NT2/D1 (cell line): Measurements from ENCODE around the gene SYTL2.

Source experiments
- DNase-seq: peaks from one replicate; pipeline ENCODE4 v3.0.0-alpha.2; 2011; ENCODE audit warnings: low read depth, low spot score
- H3K27me3 ChIP-seq: 2 replicates; pipeline ENCODE4 v1.6.0; 2011; ENCODE audit warnings: mild to moderate bottlenecking; ENCODE audit not compliant: insufficient read length, insufficient read depth
- H3K36me3 ChIP-seq: 2 replicates; pipeline ENCODE4 v1.6.1; 2011; ENCODE audit warnings: mild to moderate bottlenecking, low read length, mixed read lengths; ENCODE audit not compliant: insufficient read depth, insufficient read length
- H3K4me1 ChIP-seq: 2 replicates; pipeline ENCODE4 v1.5.1; 2011; ENCODE audit not compliant: insufficient read depth, insufficient read length
- H3K4me3 ChIP-seq: 2 replicates; pipeline ENCODE4 v1.5.1; 2011; ENCODE audit warnings: low read depth; ENCODE audit not compliant: insufficient read length
- H3K9ac ChIP-seq: 2 replicates; pipeline ENCODE4 v1.6.0; 2011; ENCODE audit warnings: low read depth; ENCODE audit not compliant: insufficient read length
- H3K9me3 ChIP-seq: 2 replicates; pipeline ENCODE4 v1.5.1; 2011; ENCODE audit warnings: mild to moderate bottlenecking, low read length; ENCODE audit not compliant: insufficient read depth
- SUZ12 ChIP-seq: IDR thresholded peaks from 2 replicates; pipeline ENCODE4 v1.6.1; 2011; ENCODE audit not compliant: insufficient read length, insufficient read depth; ENCODE audit errors: extremely low read depth
- YY1 ChIP-seq: IDR thresholded peaks from 2 replicates; pipeline ENCODE4 v1.6.1; 2011; ENCODE audit not compliant: insufficient read length, insufficient read depth
- ZNF274 ChIP-seq: IDR thresholded peaks from 2 replicates; pipeline ENCODE4 v1.6.1; 2011; ENCODE audit warnings: mild to moderate bottlenecking, low read depth, low read length

SYTL2 gene

GRCh38 chr11:85776951-85777602, 33.9 kb downstream of the SYTL2 start:
- Histone ChIP-seq H3K9ac (no peak overlapping the region), H3K27me3 (no peaks in the 10 kb centered on the region), H3K4me1 (peaks cover 3% of the 10 kb centered on the region), H3K36me3 (no peaks in the 10 kb centered on the region), H3K9me3 (peaks cover 6% of the 10 kb centered on the region; the same call in 1 of the 2 replicates), H3K4me3 (no peak overlapping the region)
- no peak for TF ChIP-seq YY1
- TF ChIP-seq ZNF274, result no peak
- TF ChIP-seq SUZ12, result no peak
- DNase-seq, result no peak

- Histone ChIP-seq H3K4me3 (no peak overlapping the region), H3K36me3 (no peaks in the 10 kb centered on the region), H3K4me1 (peaks cover 3% of the 10 kb centered on the region), H3K9ac (no peak overlapping the region), H3K27me3 (no peaks in the 10 kb centered on the region), H3K9me3 (no peaks in the 10 kb centered on the region)
- TF ChIP-seq ZNF274 (no peak), YY1 (no peak), SUZ12 (no peak)
- DNase-seq, result no peak
Observed at GRCh38 chr11:85774256-85775101, 36.5 kb downstream of the SYTL2 start.

GRCh38 chr11:85772695-85773094, 38.2 kb downstream of the SYTL2 start:
- Histone ChIP-seq H3K9me3 (no peaks in the 10 kb centered on the region), H3K4me3 (no peak overlapping the region), H3K36me3 (no peaks in the 10 kb centered on the region), H3K4me1 (peaks cover 3% of the 10 kb centered on the region), H3K27me3 (no peaks in the 10 kb centered on the region), H3K9ac (no peak overlapping the region)
- TF ChIP-seq ZNF274 (no peak), YY1 (no peak), SUZ12 (no peak)
- DNase-seq, result no peak

- Histone ChIP-seq H3K9ac (no peak overlapping the region), H3K36me3 (no peaks in the 10 kb centered on the region), H3K4me1 (no peaks in the 10 kb centered on the region), H3K9me3 (no peaks in the 10 kb centered on the region), H3K27me3 (no peaks in the 10 kb centered on the region), H3K4me3 (no peak overlapping the region)
- DNase-seq, result no peak
- no peak for TF ChIP-seq YY1
- TF ChIP-seq ZNF274, result no peak
- TF ChIP-seq SUZ12, result no peak
Observed at GRCh38 chr11:85771568-85771967, 39.4 kb downstream of the SYTL2 start.

GRCh38 chr11:85769771-85770170, 41.2 kb downstream of the SYTL2 start:
- H3K9me3 ChIP-seq, result no peaks in the 10 kb centered on the region
- no peak overlapping the region for H3K9ac ChIP-seq
- DNase-seq, result no peak
- no peaks in the 10 kb centered on the region for H3K4me1 ChIP-seq
- no peaks in the 10 kb centered on the region for H3K36me3 ChIP-seq
- H3K4me3 ChIP-seq, result no peak overlapping the region
- no peak for TF ChIP-seq ZNF274
- no peak for TF ChIP-seq YY1
- TF ChIP-seq SUZ12, result no peak
- H3K27me3 ChIP-seq, result no peaks in the 10 kb centered on the region

- no peak overlapping the region for H3K4me3 ChIP-seq
- DNase-seq, result no peak
- H3K9me3 ChIP-seq, result no peaks in the 10 kb centered on the region
- no peaks in the 10 kb centered on the region for H3K4me1 ChIP-seq
- no peak overlapping the region for H3K9ac ChIP-seq
- no peaks in the 10 kb centered on the region for H3K36me3 ChIP-seq
- no peaks in the 10 kb centered on the region for H3K27me3 ChIP-seq
- TF ChIP-seq SUZ12, result no peak
- no peak for TF ChIP-seq ZNF274
- no peak for TF ChIP-seq YY1
Observed at GRCh38 chr11:85768473-85769146, 42.3 kb downstream of the SYTL2 start.
